ENCODE results near the gene SLC23A1.
"Not testable (repeated sequence)": the region's sequence is repeated elsewhere in the genome, so short reads cannot be mapped to it uniquely, and the experiment has no call there.

Gene SLC23A1

DNA sequence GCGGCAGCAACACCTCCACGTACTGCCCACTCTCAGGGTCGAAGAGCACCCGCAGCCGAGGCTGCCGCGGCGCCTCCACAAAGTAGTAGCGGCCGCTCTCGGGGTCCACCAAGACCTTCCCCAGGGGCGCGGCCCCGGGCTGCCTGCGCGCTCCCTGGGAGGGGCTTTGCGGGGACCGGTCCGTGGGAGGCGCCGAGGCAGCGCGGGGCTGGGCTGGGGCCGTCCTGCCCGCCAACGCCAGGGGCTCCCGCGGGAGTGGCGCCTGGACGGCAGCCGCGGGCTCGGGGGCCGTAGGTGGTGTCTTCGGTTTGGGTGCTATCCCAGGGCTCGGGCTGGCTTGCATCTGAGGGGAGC, 9.2 kb upstream of the SLC23A1 start:
- Histone ChIP-seq H3K36me3 (ENCODE audit: control insufficient read depth, insufficient read depth, low read length) (peaks cover 3% of the 10 kb centered on the region), H3K4me1 (ENCODE audit: control insufficient read depth, insufficient read depth, low read length) (no peaks in the 10 kb centered on the region), H3K27me3 (ENCODE audit: control insufficient read depth, insufficient read depth, low read length) (peaks cover 17% of the 10 kb centered on the region), H3K27ac (ENCODE audit: low read depth, low read length) (no peak overlapping the region), H3K9ac (ENCODE audit: low read length) (peak overlapping the region; percentile 47), H3K4me3 (ENCODE audit: low read length) (peak overlapping the region; percentile 65)

DNA sequence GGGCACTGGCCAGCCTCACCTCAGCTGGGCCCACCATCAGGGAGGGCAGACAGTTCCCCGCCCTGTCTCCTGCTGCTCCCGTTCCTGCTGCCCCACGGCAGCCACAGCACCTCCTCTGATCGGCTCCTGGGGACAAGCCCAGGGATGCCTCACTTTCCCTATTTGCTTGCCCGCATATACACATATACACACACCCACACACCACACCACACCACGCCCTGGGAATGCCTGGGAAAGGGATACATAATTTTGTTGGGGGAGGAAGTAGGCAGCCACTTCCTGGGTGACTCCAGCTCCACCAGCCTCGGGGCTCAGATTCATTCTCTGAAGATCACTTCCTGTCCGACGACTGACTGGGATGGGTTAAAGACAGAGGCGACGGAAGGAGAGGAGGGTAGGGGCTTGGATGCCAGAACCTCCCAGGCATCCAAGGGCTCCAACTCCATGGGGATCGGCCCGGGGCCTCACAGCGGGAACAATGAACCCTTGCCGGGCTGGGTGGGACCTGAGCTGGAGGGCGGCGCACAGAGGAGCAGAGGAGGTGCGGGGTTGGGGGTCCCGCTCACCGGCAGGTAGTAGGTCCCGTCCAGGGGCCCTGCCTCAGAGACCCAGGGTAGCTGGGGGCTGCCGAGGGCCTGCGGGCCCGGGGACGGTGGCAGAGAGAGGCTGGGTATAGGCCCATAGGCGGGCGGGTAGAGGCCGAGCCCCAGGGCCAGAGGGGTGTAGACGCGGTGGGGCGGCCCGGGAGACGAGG, 8.7 kb upstream of the SLC23A1 start:
- H3K9ac ChIP-seq (ENCODE audit: low read length) = peak overlapping the region; percentile 47
- peak overlapping the region; percentile 65 for H3K4me3 ChIP-seq (ENCODE audit: low read length)
- no peaks in the 10 kb centered on the region for H3K4me1 ChIP-seq (ENCODE audit: control insufficient read depth, insufficient read depth, low read length)
- no peak overlapping the region for H3K27ac ChIP-seq (ENCODE audit: low read depth, low read length)
- H3K27me3 ChIP-seq (ENCODE audit: control insufficient read depth, insufficient read depth, low read length) = peaks cover 17% of the 10 kb centered on the region
- peaks cover 3% of the 10 kb centered on the region for H3K36me3 ChIP-seq (ENCODE audit: control insufficient read depth, insufficient read depth, low read length)

DNA sequence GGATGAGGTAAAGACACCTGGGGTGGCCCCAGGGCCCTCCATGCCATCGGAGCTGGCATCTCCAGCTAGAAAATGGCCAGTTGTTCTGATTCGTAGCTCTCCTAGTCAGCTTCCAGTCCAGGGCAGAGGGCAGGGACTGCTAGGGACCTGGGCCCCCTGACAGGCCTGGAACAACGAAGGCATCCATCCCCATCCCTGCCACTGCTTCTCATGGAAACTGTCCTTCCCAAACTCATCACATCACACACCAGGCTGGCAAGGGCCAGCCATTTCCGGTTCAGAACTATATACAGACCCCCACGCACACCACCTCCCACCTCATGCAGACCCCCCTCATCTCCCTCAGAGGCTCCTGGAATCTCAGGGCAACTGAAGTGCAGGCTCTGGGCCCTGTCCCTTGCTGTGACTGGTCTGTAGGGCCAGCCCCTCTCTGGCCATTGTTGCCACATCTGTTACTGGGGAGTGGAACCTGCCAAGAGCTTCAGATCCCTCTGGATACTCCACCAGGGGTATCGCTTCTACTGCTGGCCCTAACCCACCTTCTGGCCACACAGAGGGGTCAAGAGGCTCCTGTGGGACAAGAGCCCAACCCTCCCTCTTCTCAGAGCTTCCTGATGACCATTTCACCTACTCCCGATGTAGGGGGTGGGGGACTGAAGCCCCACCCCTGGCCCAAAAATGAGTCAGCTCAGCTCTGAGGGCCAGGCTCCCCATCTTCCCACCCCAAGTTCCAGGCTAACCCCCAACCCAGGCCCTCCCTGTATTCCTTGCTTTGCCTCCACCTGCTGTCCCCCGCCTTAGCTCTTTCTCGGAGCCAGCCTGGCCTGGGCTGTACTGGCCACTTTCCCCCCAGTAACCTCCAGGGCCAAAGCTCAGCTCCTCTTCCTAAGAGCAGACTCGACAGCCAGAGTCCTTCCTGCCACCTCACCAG, 7.8 kb upstream of the SLC23A1 start:
- Histone ChIP-seq H3K4me3 (ENCODE audit: low read length) (peak overlapping the region; percentile 65), H3K4me1 (ENCODE audit: control insufficient read depth, insufficient read depth, low read length) (no peaks in the 10 kb centered on the region), H3K27ac (ENCODE audit: low read depth, low read length) (no peak overlapping the region), H3K36me3 (ENCODE audit: control insufficient read depth, insufficient read depth, low read length) (peaks cover 3% of the 10 kb centered on the region), H3K27me3 (ENCODE audit: control insufficient read depth, insufficient read depth, low read length) (peaks cover 17% of the 10 kb centered on the region), H3K9ac (ENCODE audit: low read length) (no peak overlapping the region)

DNA sequence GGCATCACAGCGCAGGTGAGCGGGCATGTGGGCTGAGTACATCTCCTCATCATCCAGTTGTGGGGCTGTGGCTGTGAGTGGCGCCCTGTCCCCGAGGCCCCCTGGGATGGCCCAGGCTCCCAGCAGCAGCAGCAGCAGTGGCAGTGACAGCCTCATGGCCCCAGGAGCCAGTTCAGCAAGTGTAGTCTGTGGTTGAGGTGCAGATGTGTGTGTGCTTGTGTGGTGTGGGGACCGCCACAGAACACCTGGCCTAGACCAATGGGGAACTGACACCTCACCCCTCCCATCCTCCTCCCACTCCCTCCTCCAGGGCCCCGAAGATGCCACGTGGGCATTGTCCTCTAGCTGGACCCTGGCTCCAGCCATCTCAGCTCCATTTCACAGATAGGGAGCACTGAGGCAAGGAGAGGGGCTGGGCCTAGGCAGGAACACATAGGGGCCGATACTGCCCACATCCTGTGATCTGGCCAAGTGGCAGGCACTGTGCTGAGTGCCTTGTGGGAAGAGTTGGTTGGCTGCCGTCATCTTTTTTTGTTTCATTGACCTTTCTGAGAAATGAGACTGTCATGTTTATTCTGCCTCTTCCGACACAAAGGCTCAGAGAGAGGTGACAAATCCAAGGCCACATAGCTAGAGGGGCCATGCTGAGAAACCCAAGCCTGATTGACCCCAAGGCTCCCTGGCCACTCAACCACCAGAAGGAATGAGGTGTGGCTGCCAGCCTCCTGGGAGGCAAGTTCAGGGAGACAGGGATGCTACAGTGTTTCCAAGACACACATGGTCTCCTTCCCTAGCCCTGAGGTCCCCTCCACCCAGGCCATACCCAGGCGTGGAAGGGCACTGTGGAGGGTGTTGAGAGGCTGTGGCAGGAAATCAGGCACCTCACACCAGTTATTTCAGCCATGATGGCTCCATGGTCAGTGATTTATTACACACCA, 6.9 kb upstream of the SLC23A1 start, which contains the start of gene MZB1:
Gene MZB1, minus strand, starts transcription at position 213 of the 938 bp plus-strand sequence. Its CDS starts 57 bp downstream, at position 156.
- H3K27ac ChIP-seq (ENCODE audit: low read depth, low read length) = no peak within 1 kb of the TSS
- H3K4me3 ChIP-seq (ENCODE audit: low read length) = peak within 1 kb of the TSS; percentile 64
- no peaks in the 10 kb centered on the region for H3K4me1 ChIP-seq (ENCODE audit: control insufficient read depth, insufficient read depth, low read length)
- H3K9ac ChIP-seq (ENCODE audit: low read length) = peak within 1 kb of the TSS; percentile 19
- H3K27me3 ChIP-seq (ENCODE audit: control insufficient read depth, insufficient read depth, low read length) = peaks cover 17% of the 10 kb centered on the region
- peaks cover 3% of the 10 kb centered on the region for H3K36me3 ChIP-seq (ENCODE audit: control insufficient read depth, insufficient read depth, low read length)

DNA sequence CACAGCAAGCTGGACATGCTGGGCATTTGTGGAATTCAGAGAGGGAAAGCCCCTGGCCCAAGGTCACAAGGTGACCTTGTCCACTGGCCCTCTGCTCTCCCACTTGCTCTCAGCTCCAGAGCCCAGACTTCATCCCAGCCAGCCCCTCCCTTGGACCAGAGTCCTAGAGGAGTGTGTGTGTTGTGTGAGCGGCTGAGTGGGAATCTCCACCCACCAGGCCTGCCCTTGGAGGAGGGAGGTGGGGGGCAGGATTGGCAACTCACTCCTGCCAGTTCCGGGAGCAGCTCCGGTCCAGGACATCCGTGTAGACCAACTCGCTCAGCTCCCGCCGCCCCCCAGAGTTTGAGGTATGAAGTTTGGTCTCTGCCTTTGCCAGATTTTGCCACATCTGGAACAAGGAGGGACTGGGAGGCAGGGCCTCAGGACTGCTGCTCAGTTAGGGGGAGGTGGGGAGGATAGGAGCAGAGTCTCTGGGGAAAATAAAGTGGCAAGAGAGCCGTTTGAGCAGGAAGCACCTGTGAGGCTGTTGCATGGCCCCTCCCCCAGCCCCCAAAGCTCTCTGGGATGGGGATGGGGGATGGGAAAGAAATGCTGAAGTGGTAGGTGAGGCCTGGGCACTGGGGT, 5.2 kb upstream of the SLC23A1 start:
- peak overlapping the region; percentile 64 for H3K4me3 ChIP-seq (ENCODE audit: low read length)
- H3K27me3 ChIP-seq (ENCODE audit: control insufficient read depth, insufficient read depth, low read length) = peaks cover 4% of the 10 kb centered on the region
- no peaks in the 10 kb centered on the region for H3K4me1 ChIP-seq (ENCODE audit: control insufficient read depth, insufficient read depth, low read length)
- no peak overlapping the region for H3K27ac ChIP-seq (ENCODE audit: low read depth, low read length)
- no peak overlapping the region for H3K9ac ChIP-seq (ENCODE audit: low read length)
- peaks cover 3% of the 10 kb centered on the region for H3K36me3 ChIP-seq (ENCODE audit: control insufficient read depth, insufficient read depth, low read length)

DNA sequence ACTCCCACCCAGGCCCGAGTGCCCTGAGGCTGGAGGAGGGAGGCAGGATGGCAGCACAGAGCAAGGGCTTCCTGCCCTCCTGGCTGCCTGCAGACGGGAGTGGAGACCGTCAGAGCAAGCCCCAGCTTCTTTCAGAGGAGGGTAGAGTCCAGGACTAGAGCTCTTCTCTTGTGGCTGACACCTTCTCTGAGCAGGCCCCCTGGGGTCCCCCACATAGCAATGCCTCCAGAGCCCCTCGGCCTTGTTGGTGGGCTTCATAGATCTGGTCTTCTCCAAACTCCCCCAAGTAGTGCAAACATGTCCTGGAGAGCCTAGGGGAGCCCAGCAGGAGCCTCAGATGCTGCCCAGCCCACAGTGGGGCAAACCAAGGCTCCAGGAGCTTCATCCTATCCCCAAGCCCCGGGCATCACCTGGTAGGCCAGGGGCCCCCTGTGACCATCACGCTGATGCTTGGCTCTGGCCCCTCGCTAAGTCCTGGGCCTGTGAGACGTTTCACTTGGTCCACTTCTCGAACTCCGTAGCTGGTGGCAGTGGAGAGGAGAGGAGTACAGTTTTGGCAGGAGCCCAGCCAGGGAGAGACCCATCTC, 4.6 kb upstream of the SLC23A1 start:
- H3K27me3 ChIP-seq (ENCODE audit: control insufficient read depth, insufficient read depth, low read length) = no peaks in the 10 kb centered on the region
- H3K4me1 ChIP-seq (ENCODE audit: control insufficient read depth, insufficient read depth, low read length) = no peaks in the 10 kb centered on the region
- H3K9ac ChIP-seq (ENCODE audit: low read length) = no peak overlapping the region
- peak overlapping the region; percentile 64 for H3K4me3 ChIP-seq (ENCODE audit: low read length)
- peaks cover 3% of the 10 kb centered on the region for H3K36me3 ChIP-seq (ENCODE audit: control insufficient read depth, insufficient read depth, low read length)
- H3K27ac ChIP-seq (ENCODE audit: low read depth, low read length) = no peak overlapping the region

DNA sequence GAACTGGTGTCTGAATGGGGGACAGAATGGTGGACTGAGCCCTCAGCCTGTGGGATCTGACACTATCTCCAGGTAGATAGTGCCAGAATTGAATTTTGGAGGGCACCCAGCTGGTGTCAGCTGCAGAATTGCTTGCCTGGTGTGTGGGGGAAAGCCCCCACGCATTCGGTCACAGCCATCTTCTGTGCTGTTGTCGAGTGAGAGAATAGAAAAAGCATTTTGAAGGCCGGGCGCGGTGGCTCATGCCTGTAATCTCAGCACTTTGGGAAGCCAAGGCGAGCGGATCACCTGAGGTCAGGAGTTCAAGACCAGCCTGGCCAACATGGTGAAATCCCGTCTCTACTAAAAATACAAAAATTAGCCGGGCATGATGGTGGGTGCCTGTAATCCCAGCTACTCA, 3.9 kb upstream of the SLC23A1 start:
- not testable (repeated sequence) for H3K4me1 ChIP-seq (ENCODE audit: control insufficient read depth, insufficient read depth, low read length); H3K36me3 ChIP-seq (ENCODE audit: control insufficient read depth, insufficient read depth, low read length)

DNA sequence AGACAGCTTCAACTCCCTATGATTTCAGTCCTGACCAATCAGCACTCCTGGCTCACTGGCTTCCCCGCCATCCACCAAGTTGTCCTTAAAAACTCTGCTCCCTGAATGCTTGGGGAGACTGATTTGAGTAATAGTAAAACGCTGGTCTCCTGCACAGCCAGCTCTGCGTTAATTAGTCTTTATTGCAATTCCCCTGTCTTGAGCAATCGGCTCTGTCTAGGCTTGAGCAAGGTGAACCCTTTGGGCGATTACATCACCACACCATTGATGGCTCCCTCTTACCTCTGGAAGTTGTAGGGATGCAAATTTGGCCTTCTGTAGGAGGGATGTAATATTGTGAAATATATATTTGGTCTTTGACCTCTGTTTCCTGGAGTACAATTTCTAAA, 2.9 kb upstream of the SLC23A1 start:
- Histone ChIP-seq H3K4me1 (ENCODE audit: control insufficient read depth, insufficient read depth, low read length) (no peaks in the 10 kb centered on the region), H3K9ac (ENCODE audit: low read length) (no peak overlapping the region), H3K27me3 (ENCODE audit: control insufficient read depth, insufficient read depth, low read length) (no peaks in the 10 kb centered on the region), H3K36me3 (ENCODE audit: control insufficient read depth, insufficient read depth, low read length) (peaks cover 3% of the 10 kb centered on the region), H3K27ac (ENCODE audit: low read depth, low read length) (no peak overlapping the region), H3K4me3 (ENCODE audit: low read length) (no peak overlapping the region)

More for the DNA sequence above, 3.9 kb upstream of the SLC23A1 start:
- not testable (repeated sequence) for H3K27ac ChIP-seq (ENCODE audit: low read depth, low read length); H3K27me3 ChIP-seq (ENCODE audit: control insufficient read depth, insufficient read depth, low read length); H3K4me3 ChIP-seq (ENCODE audit: low read length); H3K9ac ChIP-seq (ENCODE audit: low read length)

DNA sequence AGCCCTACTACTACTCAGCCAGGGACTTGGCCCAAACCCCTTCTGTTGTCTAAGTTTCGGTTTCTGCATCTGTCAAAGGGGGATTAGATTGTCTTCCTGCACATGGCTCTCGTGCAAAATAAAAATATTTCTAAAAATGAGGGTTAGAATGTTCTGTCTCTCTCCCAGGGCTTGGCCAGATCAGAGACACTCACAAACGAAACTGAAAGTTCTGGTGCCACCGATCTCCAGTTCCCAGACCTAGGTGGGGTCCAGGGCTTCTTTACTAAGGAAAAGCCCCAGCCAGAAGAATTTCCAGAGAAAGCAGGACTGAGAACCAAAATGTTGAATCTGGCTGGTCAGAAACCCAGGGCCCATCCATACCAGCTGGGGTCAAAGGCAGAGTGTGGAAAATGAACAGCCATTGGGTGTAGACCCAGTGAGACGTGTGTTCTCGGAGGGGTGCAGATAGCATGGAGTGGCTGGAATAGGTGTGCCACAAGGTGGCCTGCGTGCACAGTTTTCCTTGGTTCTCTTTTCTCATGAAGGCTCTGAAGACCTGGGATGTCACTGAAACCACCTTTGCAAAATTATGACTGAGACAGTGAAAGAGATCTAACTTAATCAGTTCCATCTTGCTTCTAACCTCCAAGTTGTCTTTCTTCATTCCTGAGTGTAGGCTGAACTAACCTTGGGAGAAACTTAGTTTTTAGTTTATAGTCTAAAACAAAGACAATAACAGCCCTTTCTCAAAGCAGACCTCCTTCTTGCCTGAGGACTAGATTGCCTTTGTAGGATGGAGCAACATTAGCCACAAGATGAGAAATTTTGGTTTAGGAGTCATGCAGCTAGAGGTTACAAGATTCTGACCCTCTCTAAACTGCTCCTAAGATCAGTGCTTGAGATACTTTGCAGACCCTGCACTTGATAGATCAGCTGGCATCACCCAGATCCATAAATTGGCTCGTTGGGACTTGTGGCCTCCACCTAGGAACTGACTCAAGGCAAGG, 2.3 kb upstream of the SLC23A1 start:
- Histone ChIP-seq H3K36me3 (ENCODE audit: control insufficient read depth, insufficient read depth, low read length) (peaks cover 2% of the 10 kb centered on the region), H3K27ac (ENCODE audit: low read depth, low read length) (no peak overlapping the region), H3K9ac (ENCODE audit: low read length) (no peak overlapping the region), H3K4me3 (ENCODE audit: low read length) (peak overlapping the region; percentile 62), H3K4me1 (ENCODE audit: control insufficient read depth, insufficient read depth, low read length) (no peaks in the 10 kb centered on the region), H3K27me3 (ENCODE audit: control insufficient read depth, insufficient read depth, low read length) (no peaks in the 10 kb centered on the region)

DNA sequence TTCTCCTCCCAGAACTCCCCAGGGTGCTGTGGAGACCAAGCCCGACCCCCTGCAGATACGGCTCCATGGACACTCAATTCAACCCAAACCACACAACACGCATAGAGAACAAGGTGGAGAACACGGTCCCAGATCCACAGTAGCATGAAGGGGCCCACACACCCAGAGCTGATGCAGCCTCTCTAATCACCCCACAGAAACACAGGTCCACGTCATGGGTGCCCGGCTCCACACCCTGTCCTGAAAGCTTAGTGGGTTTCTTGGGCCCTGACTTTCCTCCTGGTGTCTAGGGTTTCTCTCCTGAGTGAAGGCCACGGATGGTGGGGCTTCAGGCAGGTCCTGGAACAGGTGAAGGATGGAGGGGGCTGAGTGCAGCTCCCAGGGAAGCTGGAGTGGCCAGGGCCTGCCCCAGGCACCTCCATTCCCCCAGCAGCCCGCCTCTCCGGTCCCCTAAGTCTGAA, 1.5 kb upstream of the SLC23A1 start:
- H3K27me3 ChIP-seq (ENCODE audit: control insufficient read depth, insufficient read depth, low read length) = no peaks in the 10 kb centered on the region
- peak overlapping the region; percentile 62 for H3K4me3 ChIP-seq (ENCODE audit: low read length)
- no peaks in the 10 kb centered on the region for H3K4me1 ChIP-seq (ENCODE audit: control insufficient read depth, insufficient read depth, low read length)
- no peak overlapping the region for H3K9ac ChIP-seq (ENCODE audit: low read length)
- no peak overlapping the region for H3K27ac ChIP-seq (ENCODE audit: low read depth, low read length)
- no peaks in the 10 kb centered on the region for H3K36me3 ChIP-seq (ENCODE audit: control insufficient read depth, insufficient read depth, low read length)

All from rectal smooth muscle tissue (tissue), 1 donor.